Right cardiac atrium (tissue), 5 donors: ENCODE measurements around the gene TMEM190. TPM values are rescaled to one million over a fixed set of nuclear protein-coding genes. Genes with fewer than 3 reads are reported as not detected.

Experiments
- ATAC-seq, 2 donors: fragments of 200-7000 bp; cut with Tn5 transposase; one replicate each; pipeline versions ENCODE4 v1.8.0 to v1.9.1; 2020; ENCODE audit warnings: moderate library complexity in 2 of 2, mild to moderate bottlenecking in 1 of 2
- DNase-seq, 3 donors: peaks; one replicate each; pipeline ENCODE4 v3.0.0-alpha.2; 2020
- H3K27ac ChIP-seq: one replicate; pipeline ENCODE4 v1.5.1; 2013; ENCODE audit warnings: mild to moderate bottlenecking, low read length, control low read depth, moderate library complexity
- H3K27me3 ChIP-seq: one replicate; pipeline ENCODE4 v1.6.1; 2013; ENCODE audit not compliant: control insufficient read depth, insufficient read depth
- H3K4me1 ChIP-seq: one replicate; pipeline ENCODE4 v1.6.1; 2013; ENCODE audit warnings: low read length; ENCODE audit not compliant: control insufficient read depth, insufficient read depth
- H3K4me3 ChIP-seq: one replicate; pipeline ENCODE4 v1.5.1; 2013; ENCODE audit warnings: low read length, control low read depth
- H3K9me3 ChIP-seq: one replicate; pipeline ENCODE4 v1.6.1; 2013; ENCODE audit warnings: low read length; ENCODE audit not compliant: control insufficient read depth
- WGBS: extraction: QIAGEN DNeasy Blood & Tissue Kit; methylation state at CpG from one replicate; pipeline ENCODE4 v1.1.7; 2013; 5-methylcytosine and 5-hydroxymethylcytosine counted together
- intact Hi-C, 4 donors: fragments of 100-400 bp; cut with DNase I; formaldehyde crosslinking; loops; one replicate each; pipeline versions ENCODE4 v1.11.0 to v1.14.0; 2022 to 2023
- polyA plus RNA-seq: library from polyadenylated mRNA; stranded (reverse); fragments of 200-250 nt; gene quantifications from one replicate; pipeline ENCODE4 v1.2.3, GENCODE V29; 2013
- total RNA-seq, 4 donors: library from RNA; stranded (reverse); fragmentation: NEBNext Ultra II Directional; extraction: Animal tissue kit (Norgen Biotek cat#: 25700); gene quantifications; one replicate each; pipeline ENCODE4 v1.2.1, GENCODE V29; 2021
- donor health status: healthy with polysubstance abuse.
- donor health status: DM: no; HTN: yes; CAD: no.
- donor health status: DM: no; HTN: no; CAD: no.
- donor health status: DM: no; HTN: yes; CAD: no; lungs with severe emphysema.
- donor health status: DM: yes; HTN: yes; CAD: no.

Gene TMEM190
- total and polyA plus RNA-seq, 5 donors = not detected

DNA sequence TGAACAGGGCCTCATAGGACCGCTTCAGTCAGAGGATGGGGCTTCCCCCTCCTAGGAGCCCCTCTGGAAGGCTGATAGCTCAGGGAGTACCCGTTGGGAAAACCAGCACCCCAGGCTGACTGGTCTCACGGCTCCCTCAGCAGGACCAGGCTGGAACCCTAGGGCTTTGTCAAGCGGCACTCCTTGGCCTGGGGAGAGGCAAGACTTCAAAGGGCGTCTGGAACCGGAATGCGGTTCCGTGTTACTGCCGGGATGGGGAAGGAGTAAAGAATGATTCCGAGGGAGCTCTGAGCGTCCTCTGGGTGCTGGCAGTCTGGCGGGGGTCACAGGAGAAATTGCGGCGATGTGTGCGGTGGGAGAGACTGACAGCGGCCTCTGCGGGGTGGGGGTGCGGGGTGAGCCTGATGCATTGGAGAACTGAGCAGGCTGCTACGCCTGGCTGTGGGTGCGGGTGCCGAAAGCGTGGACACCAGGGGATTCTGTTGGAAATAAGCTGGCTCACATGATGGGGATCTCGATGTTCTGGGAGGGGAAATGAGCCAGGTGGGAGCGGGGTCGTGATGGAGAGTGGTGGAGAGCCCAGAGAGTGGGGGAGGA, 24.0 kb upstream of the TMEM190 start:
- DNase-seq (peak in 1 of 3 donors; percentile 39), ATAC-seq (no peak)
- H3K9me3 ChIP-seq = no peaks in the 10 kb centered on the region
- H3K27me3 ChIP-seq = no peaks in the 10 kb centered on the region
- WGBS = 57% methylated on average over 25 of the region's 25 CpGs
- intact Hi-C loops = no loop called here
- H3K27ac ChIP-seq = no peak overlapping the region
- H3K4me3 ChIP-seq = no peak overlapping the region
- no peaks in the 10 kb centered on the region for H3K4me1 ChIP-seq

DNA sequence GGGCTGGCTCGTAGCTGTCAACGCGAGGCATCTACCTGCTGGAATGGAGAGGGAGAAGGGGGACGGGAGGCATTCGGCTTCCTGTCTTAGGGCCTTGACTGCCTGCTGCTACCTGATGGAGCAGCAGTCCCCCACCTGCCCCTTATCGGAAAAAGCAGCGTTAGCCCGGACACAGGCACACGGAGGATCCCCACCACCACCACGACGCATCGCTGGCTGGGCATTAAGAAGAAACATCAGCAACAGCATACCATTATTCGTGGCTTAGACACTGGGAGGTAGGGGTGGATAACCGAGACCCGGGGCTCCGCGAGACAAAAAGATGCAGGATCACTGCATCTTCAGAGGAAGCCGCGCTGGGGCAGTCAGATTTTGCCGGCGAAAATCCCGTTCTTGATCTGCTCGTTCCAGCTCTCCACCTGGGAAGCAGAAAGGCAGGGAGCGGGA, 23.2 kb upstream of the TMEM190 start:
- DNase-seq (no peak), ATAC-seq (no peak)
- Histone ChIP-seq H3K27me3 (no peaks in the 10 kb centered on the region), H3K4me3 (peak overlapping the region; percentile 24), H3K9me3 (no peaks in the 10 kb centered on the region), H3K4me1 (no peaks in the 10 kb centered on the region), H3K27ac (no peak overlapping the region)
- 4% methylated on average over 24 of the region's 24 CpGs for WGBS
- intact Hi-C loops = no loop called here

DNA sequence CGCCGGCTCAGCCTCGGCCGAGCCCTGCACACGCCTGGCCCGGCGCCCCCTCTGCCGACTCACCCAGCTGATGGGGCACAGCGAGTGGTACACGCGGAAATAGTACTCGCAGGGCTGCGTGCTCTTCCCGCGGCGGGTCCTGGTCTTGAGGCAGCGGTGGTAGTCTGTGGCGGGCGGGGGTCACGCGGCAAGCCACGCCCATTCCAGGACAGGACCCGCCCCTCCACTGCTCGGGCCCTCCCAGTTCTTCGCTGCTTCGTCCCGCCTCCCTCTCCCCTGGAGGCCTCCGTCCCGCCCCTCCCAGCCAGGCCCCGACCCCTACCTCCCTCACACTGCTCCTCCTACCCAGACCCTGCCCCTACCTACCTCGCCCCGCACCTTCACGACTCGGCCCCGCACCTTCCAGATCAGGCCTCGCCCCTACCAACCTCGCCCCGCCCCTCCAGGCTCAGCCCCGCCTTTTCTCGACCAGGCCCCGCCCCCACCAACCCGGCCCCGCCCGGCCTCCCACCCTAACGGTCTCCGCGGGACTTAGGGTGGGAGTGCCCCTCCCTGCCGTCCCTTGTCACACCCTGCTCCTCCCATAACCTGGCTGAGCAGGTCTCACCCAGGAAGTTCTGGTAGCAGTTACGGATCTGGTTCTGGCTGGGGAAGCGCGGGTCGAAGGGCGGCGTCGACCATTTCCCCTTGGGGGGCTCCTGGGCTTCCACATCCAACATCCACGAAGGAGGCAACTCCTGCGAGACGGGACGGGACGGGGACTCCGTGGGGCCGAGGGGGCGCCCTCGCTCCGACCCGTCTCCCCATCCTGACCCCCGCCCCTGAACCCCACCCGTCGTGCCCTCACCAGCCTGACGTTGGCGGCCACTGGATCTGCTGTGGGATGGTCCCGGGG, 22.6 kb upstream of the TMEM190 start:
- peak; percentile 69 to 86 (median 82) for DNase-seq
- peak; percentile 84 to 93 for ATAC-seq
- Histone ChIP-seq H3K27ac (no peak overlapping the region), H3K27me3 (no peaks in the 10 kb centered on the region), H3K4me3 (peak overlapping the region; percentile 24), H3K9me3 (no peaks in the 10 kb centered on the region), H3K4me1 (no peaks in the 10 kb centered on the region)
- WGBS = 1% methylated on average over 71 of the region's 72 CpGs
- intact Hi-C loops = no loop called here

DNA sequence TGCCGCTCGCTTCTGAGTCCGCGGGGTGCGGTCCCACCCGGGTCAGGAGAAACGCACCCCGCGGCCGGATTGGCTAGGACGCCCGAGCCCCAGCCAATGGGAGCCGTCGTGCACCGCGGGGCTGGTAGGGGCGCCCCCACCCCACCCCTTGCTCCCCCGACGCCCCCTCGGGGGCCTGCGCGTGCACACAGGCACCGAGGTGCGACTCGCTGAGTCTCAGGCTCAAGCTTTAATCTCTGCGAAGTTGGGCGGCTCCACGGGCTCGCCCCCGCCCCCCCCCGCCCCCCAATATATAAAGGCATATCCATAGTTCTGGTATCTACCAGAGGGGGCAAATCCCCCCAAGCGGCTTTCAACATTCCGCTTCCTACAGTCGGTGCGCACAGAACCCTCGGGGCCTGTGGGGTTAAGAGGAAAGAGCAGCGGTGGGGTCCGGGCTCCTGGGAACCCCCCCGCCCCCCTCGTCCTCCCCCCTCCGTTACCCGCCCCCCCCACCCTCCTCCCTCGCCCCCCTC, 21.9 kb upstream of the TMEM190 start, which contains the start of gene COX6B2:
COX6B2 (minus strand) TSS at position 22 of the 515 bp plus-strand sequence. CDS start 198 bp downstream, outside the sequence.
- H3K27me3 ChIP-seq = no peaks in the 10 kb centered on the region
- no peaks in the 10 kb centered on the region for H3K9me3 ChIP-seq
- 2% methylated on average over 43 of the region's 43 CpGs for WGBS
- ATAC-seq (no peak), DNase-seq (peak in 1 of 3 donors; percentile 46)
- peak within 1 kb of the TSS; percentile 24 for H3K4me3 ChIP-seq
- intact Hi-C loops = no loop called here
- no peak within 1 kb of the TSS for H3K27ac ChIP-seq
- no peaks in the 10 kb centered on the region for H3K4me1 ChIP-seq

- H3K4me3 ChIP-seq = no peak overlapping the region
- ATAC-seq = no peak
- no peaks in the 10 kb centered on the region for H3K9me3 ChIP-seq
- intact Hi-C loops = no loop called here
- DNase-seq = peak in 1 of 3 donors; percentile 38
- no peaks in the 10 kb centered on the region for H3K27me3 ChIP-seq
- no peaks in the 10 kb centered on the region for H3K4me1 ChIP-seq
- H3K27ac ChIP-seq = no peak overlapping the region
- WGBS = 29% methylated on average over 13 of the region's 13 CpGs
Measured at GRCh38 chr19:55355213-55355821, 21.3 kb upstream of the TMEM190 start.

- ATAC-seq = no peak
- no peak for DNase-seq
- Histone ChIP-seq H3K27me3 (no peaks in the 10 kb centered on the region), H3K4me1 (no peaks in the 10 kb centered on the region), H3K4me3 (no peak overlapping the region), H3K9me3 (no peaks in the 10 kb centered on the region), H3K27ac (no peak overlapping the region)
- WGBS = 84% methylated on average over 19 of the region's 19 CpGs
- intact Hi-C loops = no loop called here
Measured at GRCh38 chr19:55358493-55358892, 18.1 kb upstream of the TMEM190 start.

GRCh38 chr19:55358943-55359908, 17.4 kb upstream of the TMEM190 start:
- Histone ChIP-seq H3K27me3 (no peaks in the 10 kb centered on the region), H3K4me1 (no peaks in the 10 kb centered on the region), H3K4me3 (no peak overlapping the region), H3K27ac (no peak overlapping the region), H3K9me3 (no peaks in the 10 kb centered on the region)
- no peak for DNase-seq
- intact Hi-C loops = no loop called here
- WGBS = 59% methylated on average over 32 of the region's 32 CpGs
- ATAC-seq = no peak

DNA sequence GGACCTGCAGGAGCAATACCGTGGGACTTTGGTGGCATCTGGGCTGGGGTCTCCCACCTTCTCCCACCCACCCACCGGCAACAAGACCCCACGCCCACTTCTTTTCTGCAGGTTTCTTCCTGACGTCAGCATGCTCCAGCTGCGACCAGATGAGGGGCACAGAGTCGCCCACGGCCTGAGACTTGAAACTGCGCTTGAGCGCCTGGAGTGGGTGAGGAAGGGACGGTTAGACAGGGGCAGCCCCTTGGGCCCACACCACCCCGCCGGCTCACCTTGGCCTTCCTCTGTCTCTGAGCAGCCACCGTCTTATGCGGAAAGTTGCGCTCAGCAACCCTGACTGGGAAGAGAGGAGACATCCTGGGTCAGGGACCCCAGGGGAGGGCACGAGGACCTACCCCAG, 15.7 kb upstream of the TMEM190 start:
- Histone ChIP-seq H3K27me3 (no peaks in the 10 kb centered on the region), H3K27ac (no peak overlapping the region), H3K4me1 (no peaks in the 10 kb centered on the region), H3K9me3 (no peaks in the 10 kb centered on the region), H3K4me3 (no peak overlapping the region)
- ATAC-seq (no peak), DNase-seq (no peak)
- 90% methylated on average over 16 of the region's 16 CpGs for WGBS
- intact Hi-C loops = no loop called here

DNA sequence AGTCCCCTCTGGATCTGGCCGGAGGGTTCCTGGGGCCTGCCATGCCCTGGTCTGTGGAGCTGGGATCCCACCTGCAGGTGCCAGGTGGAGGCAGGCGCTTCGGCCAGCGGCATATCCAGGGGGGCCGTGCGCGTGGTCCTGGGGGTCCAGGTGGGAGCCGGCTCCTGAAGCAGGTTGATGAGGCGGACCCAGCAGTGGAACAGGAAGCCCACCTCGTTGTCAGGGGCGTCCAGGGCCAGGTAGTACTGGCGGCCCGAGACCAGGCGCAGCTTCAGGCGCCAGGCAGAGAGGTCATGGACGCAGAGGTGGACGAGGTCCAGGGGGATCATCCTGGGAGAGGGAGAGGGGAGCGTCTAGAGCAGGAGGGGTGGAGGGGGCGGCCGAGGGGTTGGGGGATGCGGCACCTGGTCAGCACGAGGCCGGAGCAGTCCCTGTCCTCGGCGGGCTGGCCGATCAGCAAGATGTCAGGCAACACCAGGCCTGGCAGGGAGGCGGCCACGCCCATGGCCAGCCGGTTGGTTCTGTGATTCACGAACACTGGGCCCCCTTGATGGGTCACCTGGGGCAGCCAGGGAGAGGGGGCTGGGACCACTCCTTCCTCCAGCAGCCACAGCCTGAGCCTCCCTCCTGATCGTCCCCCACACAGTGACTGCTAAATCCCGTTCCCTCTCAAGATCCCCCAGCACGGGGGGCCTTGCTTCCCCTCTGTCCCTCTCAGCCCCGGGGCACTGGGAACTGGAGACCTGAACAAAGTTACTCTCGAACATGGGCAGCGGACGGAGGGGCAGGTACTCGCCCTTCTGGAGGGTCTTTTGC, 14.2 kb upstream of the TMEM190 start:
- 71% methylated on average over 38 of the region's 38 CpGs for WGBS
- intact Hi-C loops = no loop called here
- Histone ChIP-seq H3K9me3 (no peaks in the 10 kb centered on the region), H3K27ac (no peak overlapping the region), H3K27me3 (no peaks in the 10 kb centered on the region), H3K4me1 (no peaks in the 10 kb centered on the region), H3K4me3 (no peak overlapping the region)
- ATAC-seq (no peak), DNase-seq (no peak)
